IPS-15b (cell line): ENCODE data around the gene SNRNP35.
"Not testable (repeated sequence)": the region's sequence is repeated elsewhere in the genome, so short reads cannot be mapped to it uniquely, and the experiment has no call there.

ENCODE experiments used
- H3K27me3 ChIP-seq: one replicate; pipeline ENCODE4 v1.6.1; 2013; ENCODE audit warnings: low read length; ENCODE audit not compliant: control insufficient read depth, insufficient read depth
- H3K36me3 ChIP-seq: one replicate; pipeline ENCODE4 v1.6.1; 2013; ENCODE audit warnings: low read length; ENCODE audit not compliant: control insufficient read depth, insufficient read depth
- H3K4me1 ChIP-seq: one replicate; pipeline ENCODE4 v1.6.1; 2013; ENCODE audit warnings: mild to moderate bottlenecking, low read length; ENCODE audit not compliant: control insufficient read depth, insufficient read depth
- H3K4me3 ChIP-seq: one replicate; pipeline ENCODE4 v1.5.1; 2013; ENCODE audit warnings: low read depth, low read length
- H3K9ac ChIP-seq: one replicate; pipeline ENCODE4 v1.6.1; 2013; ENCODE audit warnings: low read depth, mild to moderate bottlenecking, low read length
- H3K9me3 ChIP-seq: one replicate; pipeline ENCODE4 v1.6.1; 2013; ENCODE audit warnings: mild to moderate bottlenecking, low read length; ENCODE audit not compliant: control insufficient read depth, insufficient read depth

SNRNP35 gene, protein sequence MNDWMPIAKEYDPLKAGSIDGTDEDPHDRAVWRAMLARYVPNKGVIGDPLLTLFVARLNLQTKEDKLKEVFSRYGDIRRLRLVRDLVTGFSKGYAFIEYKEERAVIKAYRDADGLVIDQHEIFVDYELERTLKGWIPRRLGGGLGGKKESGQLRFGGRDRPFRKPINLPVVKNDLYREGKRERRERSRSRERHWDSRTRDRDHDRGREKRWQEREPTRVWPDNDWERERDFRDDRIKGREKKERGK

GRCh38 chr12:123457980-123458779 is at the start of gene SNRNP35:
SNRNP35 (plus strand) TSS chr12:123458139; CDS start chr12:123465541, 7,402 bp downstream.
- Histone ChIP-seq H3K4me1 (no peaks in the 10 kb centered on the region), H3K9me3 (no peaks in the 10 kb centered on the region), H3K27me3 (no peaks in the 10 kb centered on the region), H3K9ac (peak within 1 kb of the TSS; percentile 99), H3K36me3 (no peaks in the 10 kb centered on the region), H3K4me3 (peak within 1 kb of the TSS; percentile 89)

GRCh38 chr12:123408619-123409018 is 49.3 kb upstream of the SNRNP35 start:
- not testable (repeated sequence) for H3K4me1 ChIP-seq, H3K4me3 ChIP-seq, H3K9ac ChIP-seq, H3K27me3 ChIP-seq, H3K9me3 ChIP-seq
- peaks cover 20% of the 10 kb centered on the region for H3K36me3 ChIP-seq

DNA sequence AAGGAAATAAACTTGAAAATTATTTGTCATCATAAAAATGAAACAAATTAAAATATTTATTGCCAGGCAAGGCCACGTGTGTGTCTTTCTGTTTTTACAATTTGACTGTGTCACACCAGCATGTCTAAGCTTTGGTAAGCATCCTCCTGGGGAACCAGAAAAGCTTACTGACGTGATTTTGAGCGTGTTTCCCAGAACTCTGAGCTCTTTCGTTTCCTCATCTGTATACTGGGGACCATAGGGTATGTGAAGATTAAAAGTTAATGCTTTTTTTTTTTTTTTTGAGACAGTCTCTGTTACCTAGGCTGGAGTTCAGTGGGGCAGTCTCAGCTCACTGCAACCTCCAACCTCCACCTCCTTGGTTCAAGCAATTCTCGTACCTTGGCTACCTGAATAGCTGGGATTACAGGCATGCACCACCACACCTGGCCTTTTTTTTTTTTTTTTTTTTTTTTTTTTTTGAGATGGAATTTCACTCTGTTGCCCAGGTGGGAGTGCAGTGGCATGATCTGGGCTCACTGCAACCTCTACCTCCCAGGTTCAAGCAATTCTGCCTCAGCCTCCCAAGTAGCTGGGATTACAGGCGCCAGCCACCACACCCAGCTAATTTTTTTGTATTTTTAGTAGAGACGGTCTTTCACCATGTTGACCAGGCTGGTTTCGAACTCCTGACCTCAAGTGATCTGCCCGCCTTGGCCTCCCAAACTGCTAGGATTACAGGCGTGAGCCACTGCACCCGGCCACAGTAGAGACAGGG is 48.5 kb upstream of the SNRNP35 start:
- not testable (repeated sequence) for H3K4me1 ChIP-seq, H3K9me3 ChIP-seq, H3K27me3 ChIP-seq, H3K4me3 ChIP-seq, H3K9ac ChIP-seq
- peaks cover 16% of the 10 kb centered on the region for H3K36me3 ChIP-seq

DNA sequence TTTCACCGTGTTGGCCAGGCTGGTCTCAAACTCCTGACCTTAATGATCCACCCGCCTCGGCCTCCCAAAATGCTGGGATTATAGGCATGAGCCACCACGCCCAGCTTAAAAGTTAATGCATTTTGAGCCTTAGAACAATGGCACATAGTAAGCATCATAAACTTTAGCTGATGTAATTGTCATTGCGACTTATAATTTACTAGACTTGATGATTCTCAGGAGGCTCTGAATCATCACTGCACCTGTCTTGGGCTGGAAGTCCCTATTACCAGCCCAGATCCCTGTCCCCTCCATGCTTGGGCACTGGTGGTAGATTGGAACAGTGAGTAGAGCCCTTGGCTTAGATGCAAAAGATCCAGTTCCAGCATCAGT is 47.9 kb upstream of the SNRNP35 start:
- H3K27me3 ChIP-seq, result no peaks in the 10 kb centered on the region
- H3K4me3 ChIP-seq, result no peak overlapping the region
- H3K9ac ChIP-seq, result no peak overlapping the region
- peaks cover 13% of the 10 kb centered on the region for H3K36me3 ChIP-seq
- no peaks in the 10 kb centered on the region for H3K4me1 ChIP-seq
- H3K9me3 ChIP-seq, result no peaks in the 10 kb centered on the region

DNA sequence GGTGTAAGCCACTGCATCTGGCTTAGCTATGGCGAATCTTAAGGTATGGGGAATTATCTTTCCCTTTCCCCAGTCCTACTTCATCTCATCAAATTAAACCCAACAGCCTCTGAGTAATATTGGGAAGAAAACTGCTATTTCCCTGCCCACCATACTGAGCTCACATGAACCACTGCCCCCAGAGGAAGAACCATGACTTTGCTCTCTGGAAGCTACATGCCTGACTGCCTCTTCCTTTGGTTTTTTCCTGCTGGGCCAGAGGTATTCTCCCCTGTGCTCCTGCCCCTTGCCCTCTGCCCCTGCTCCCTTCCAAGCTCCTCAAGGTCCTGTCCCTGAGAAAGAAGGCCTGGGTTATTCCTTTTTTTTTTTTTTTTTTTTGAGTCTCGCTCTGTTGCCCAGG is 36.6 kb upstream of the SNRNP35 start:
- Histone ChIP-seq H3K9ac (no peak overlapping the region), H3K4me1 (no peaks in the 10 kb centered on the region), H3K27me3 (no peaks in the 10 kb centered on the region), H3K36me3 (no peaks in the 10 kb centered on the region), H3K9me3 (no peaks in the 10 kb centered on the region), H3K4me3 (no peak overlapping the region)

DNA sequence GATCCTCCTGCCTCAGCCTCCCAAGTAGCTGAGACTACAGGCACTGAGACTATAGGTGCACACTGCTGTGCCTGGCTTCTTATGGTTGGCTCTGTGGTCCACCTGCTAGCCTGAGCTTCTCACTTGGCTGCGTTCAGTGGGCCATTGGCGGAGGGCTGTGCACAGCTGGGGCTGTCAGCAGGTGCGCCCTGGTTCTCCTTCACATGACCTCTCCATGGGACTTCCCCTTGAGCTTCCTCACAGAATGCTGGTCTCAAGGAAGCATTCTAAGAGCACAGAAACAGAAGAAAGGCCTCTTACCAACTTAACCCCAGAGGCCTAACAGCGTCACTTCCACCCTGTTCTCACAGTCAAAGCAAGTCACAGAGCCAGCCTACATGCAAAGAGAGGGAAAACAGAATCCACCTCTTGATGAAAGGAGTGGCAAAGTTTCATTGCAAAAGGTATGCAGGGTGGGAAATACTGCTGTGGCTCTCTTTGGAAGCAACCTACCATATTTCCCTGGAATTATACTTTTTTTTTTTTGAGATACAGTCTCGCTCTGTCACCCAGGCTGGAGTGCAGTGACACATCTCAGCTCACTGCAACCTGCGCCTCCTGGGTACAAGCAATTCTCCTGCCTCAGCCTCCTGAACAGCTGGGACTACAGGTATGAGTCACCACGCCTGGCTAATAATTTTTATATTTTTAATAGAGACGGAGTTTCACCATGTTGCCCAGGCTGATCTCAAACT is 30.7 kb upstream of the SNRNP35 start:
- no peak overlapping the region for H3K4me3 ChIP-seq
- H3K36me3 ChIP-seq, result peaks cover 2% of the 10 kb centered on the region

DNA sequence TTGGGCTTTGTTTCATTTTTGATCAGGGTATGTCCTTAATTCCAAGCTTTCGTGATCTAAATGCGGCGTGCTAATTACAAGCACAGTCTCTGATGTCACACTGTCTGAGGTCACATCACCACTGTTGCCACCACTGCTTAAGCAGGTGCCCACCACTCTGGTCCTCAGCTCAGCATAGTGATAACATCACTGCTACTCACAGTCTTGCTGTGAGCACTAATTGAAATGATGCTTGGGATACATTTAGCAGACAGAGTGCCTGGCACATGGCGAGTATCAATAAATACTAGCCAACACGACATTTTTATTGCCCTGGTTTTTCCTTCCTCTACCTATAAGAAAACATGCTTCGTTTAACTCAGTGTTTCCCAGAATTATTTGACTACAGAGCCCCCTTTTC is 29.3 kb upstream of the SNRNP35 start:
- H3K4me3 ChIP-seq, result no peak overlapping the region
- H3K9ac ChIP-seq, result no peak overlapping the region
- H3K36me3 ChIP-seq, result peaks cover 2% of the 10 kb centered on the region
- no peaks in the 10 kb centered on the region for H3K9me3 ChIP-seq
- H3K27me3 ChIP-seq, result no peaks in the 10 kb centered on the region
- H3K4me1 ChIP-seq, result no peaks in the 10 kb centered on the region

More for the DNA sequence above, 30.7 kb upstream of the SNRNP35 start:
- no peak overlapping the region for H3K9ac ChIP-seq
- no peaks in the 10 kb centered on the region for H3K9me3 ChIP-seq
- H3K27me3 ChIP-seq, result no peaks in the 10 kb centered on the region
- no peaks in the 10 kb centered on the region for H3K4me1 ChIP-seq

- H3K4me1 ChIP-seq, H3K4me3 ChIP-seq, H3K36me3 ChIP-seq: not testable (repeated sequence)
Observed at GRCh38 chr12:123429101-123429500, 28.8 kb upstream of the SNRNP35 start.

DNA sequence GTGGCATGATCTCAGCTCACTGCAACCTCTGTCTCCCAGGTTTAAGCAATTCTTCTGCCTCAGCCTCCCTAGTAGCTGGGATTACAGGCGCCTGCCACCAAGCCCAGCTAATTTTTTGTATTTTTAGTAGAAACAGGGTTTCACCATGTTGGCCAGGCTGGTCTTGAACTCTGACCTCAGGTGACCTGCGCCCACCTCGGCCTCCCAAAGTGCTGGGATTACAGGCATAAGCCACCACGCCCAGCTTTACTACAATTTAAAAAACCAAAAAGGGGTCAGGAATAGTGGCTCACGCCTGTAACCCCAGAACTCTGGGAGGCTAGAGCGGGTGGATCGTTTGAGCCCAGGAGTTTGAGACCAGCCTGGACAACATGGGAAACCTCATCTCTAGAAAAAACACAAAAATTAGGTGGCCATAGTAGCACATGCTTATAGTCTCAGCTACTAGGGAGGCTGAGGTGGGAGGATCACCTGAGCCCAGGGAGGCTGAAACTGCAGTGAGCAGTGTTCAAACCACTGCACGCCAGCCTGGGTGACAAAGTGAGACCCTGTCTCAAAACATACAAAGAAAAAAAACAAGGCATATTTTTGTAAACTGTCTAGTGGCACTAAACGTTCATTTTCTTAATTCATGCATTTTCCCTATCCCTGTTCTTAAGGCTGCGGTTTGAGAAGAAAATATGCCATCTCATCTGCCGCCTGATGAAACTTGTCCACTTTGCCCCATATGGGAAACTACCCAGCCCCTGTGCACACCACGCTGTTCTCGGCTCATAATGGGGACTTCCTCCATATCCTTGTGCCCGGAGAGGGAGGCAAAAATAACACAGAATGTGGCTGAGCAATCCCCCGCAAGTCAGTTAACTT is 25.8 kb upstream of the SNRNP35 start:
- H3K9me3 ChIP-seq, H3K36me3 ChIP-seq, H3K27me3 ChIP-seq, H3K4me3 ChIP-seq, H3K9ac ChIP-seq, H3K4me1 ChIP-seq: not testable (repeated sequence)

More at GRCh38 chr12:123429101-123429500, 28.8 kb upstream of the SNRNP35 start:
- H3K27me3 ChIP-seq, H3K9me3 ChIP-seq, H3K9ac ChIP-seq: not testable (repeated sequence)

DNA sequence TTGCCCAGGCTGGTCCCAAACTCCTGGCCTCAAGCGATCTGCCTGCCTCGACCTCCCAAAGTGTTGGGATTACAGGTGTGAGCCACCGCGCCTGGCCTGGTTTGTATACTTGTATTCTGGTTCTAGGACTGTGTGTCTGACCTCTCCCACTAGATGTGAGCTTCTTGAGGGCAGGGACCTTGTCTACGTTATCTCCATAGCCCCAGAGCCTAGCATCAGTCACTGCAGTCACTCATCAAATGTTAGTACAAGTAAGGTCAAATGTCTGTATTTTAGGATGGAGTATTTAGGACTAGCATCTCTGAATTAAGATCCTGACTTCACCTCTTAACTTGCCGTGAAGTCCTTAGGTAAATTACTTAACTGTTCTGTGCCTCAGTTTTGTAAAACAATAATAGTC is 24.3 kb upstream of the SNRNP35 start:
- Histone ChIP-seq H3K36me3 (peaks cover 2% of the 10 kb centered on the region), H3K4me1 (no peaks in the 10 kb centered on the region), H3K4me3 (no peak overlapping the region), H3K9ac (no peak overlapping the region), H3K27me3 (peaks cover 10% of the 10 kb centered on the region), H3K9me3 (no peaks in the 10 kb centered on the region)

DNA sequence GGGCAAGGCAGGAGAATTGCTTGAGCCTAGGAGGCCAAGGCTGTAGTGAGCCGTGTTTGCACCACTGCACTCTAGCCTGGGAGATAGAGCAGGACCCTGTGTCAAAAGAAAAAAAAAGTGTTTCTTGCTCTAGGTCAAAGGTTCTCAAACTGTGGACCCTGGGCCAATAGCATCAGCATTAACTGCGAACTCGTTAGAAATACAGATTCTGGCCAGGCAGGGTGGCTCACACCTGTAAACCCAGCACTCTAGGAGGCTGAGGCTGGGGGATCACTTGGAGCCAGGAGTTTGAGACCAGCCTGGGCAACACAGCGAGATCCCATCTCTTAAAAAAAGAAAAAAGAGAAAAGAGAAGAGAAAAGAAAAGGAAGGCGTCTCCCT is 22.3 kb upstream of the SNRNP35 start:
- H3K27me3 ChIP-seq, result peaks cover 10% of the 10 kb centered on the region
- H3K36me3 ChIP-seq, result peaks cover 2% of the 10 kb centered on the region
- H3K9me3 ChIP-seq, result no peaks in the 10 kb centered on the region
- H3K9ac ChIP-seq, result peak overlapping the region; percentile 24
- no peaks in the 10 kb centered on the region for H3K4me1 ChIP-seq
- H3K4me3 ChIP-seq, result peak overlapping the region; percentile 86
